GM23338 (cell line): ENCODE data around the gene NUTM1. TPM values are rescaled to one million over a fixed set of nuclear protein-coding genes. Genes with fewer than 3 reads are reported as not detected.

Experiments
- ATAC-seq: fragments of 200-7000 bp; cut with Tn5 transposase; 3 replicates; pipeline ENCODE4 v1.9.1; 2020
- DNase-seq: peaks from one replicate; pipeline ENCODE4 v3.0.0-alpha.2; 2015; ENCODE audit warnings: low spot score
- H2AFZ ChIP-seq: fragments of 200-600 bp; sonication (generic); 2 replicates; pipeline ENCODE4 v1.8.0; 2016; ENCODE audit warnings: antibody characterized with exemption, mild to moderate bottlenecking, moderate library complexity
- H3F3A ChIP-seq: fragments of 200-600 bp; sonication (generic); replicated peaks from 2 replicates; pipeline ENCODE4 v1.8.0; 2017; ENCODE audit warnings: antibody characterized with exemption, mixed run types, low read depth
- H3K27ac ChIP-seq: fragments of 200-600 bp; sonication (generic); 2 replicates; pipeline ENCODE4 v1.6.1; 2016; ENCODE audit warnings: low read depth
- H3K27me3 ChIP-seq: fragments of 200-600 bp; sonication (generic); 2 replicates; pipeline ENCODE4 v1.8.0; 2016; ENCODE audit warnings: mild to moderate bottlenecking, mixed run types, moderate library complexity; ENCODE audit not compliant: insufficient read depth
- H3K36me3 ChIP-seq: fragments of 200-600 bp; sonication (generic); 2 replicates; pipeline ENCODE4 v1.8.0; 2016; ENCODE audit warnings: mild to moderate bottlenecking; ENCODE audit not compliant: insufficient read depth
- H3K4me1 ChIP-seq: fragments of 200-600 bp; sonication (generic); 2 replicates; pipeline ENCODE4 v1.8.0; 2016; ENCODE audit warnings: mild to moderate bottlenecking, moderate library complexity; ENCODE audit not compliant: insufficient read depth
- H3K4me2 ChIP-seq: fragments of 200-600 bp; sonication (generic); 2 replicates; pipeline ENCODE4 v1.7.1; 2017; ENCODE audit warnings: mixed run types
- H3K4me3 ChIP-seq: fragments of 200-600 bp; sonication (generic); 2 replicates; pipeline ENCODE4 v1.6.1; 2016; ENCODE audit warnings: mixed run types
- H3K79me2 ChIP-seq: fragments of 200-600 bp; sonication (generic); replicated peaks from 2 replicates; pipeline ENCODE4 v1.8.0; 2017; ENCODE audit warnings: mild to moderate bottlenecking; ENCODE audit not compliant: insufficient read depth
- H3K9me2 ChIP-seq: fragments of 200-600 bp; sonication (generic); 2 replicates; pipeline ENCODE4 v1.8.0; 2017; ENCODE audit not compliant: insufficient read depth
- H4K20me1 ChIP-seq: fragments of 200-600 bp; sonication (generic); replicated peaks from 2 replicates; pipeline ENCODE4 v1.8.0; 2017; ENCODE audit warnings: mild to moderate bottlenecking; ENCODE audit not compliant: insufficient read depth
- H3K27ac Mint-ChIP-seq: 2 replicates; pipeline ENCODE4 v1.8.0; 2020; ENCODE audit warnings: inconsistent platforms, mild to moderate bottlenecking, moderate library complexity, mixed read lengths
- H3K27me3 Mint-ChIP-seq: 3 replicates; pipeline ENCODE4 v1.8.0; 2022; ENCODE audit warnings: low read depth, mild to moderate bottlenecking, moderate library complexity, mixed read lengths, inconsistent platforms; ENCODE audit not compliant: insufficient read depth, poor library complexity
- H3K36me3 Mint-ChIP-seq: 3 replicates; pipeline ENCODE4 v1.8.0; 2021; ENCODE audit warnings: low read depth, mild to moderate bottlenecking, inconsistent platforms, moderate library complexity, mixed read lengths
- H3K4me1 Mint-ChIP-seq: 3 replicates; pipeline ENCODE4 v1.8.0; 2020; ENCODE audit warnings: mild to moderate bottlenecking, inconsistent platforms, mixed read lengths
- H3K4me3 Mint-ChIP-seq: 3 replicates; pipeline ENCODE4 v1.8.0; 2021; ENCODE audit warnings: moderate library complexity, mild to moderate bottlenecking, inconsistent platforms, mixed read lengths
- H3K9me3 Mint-ChIP-seq: 3 replicates; pipeline ENCODE4 v1.8.0; 2020; ENCODE audit warnings: moderate library complexity, mild to moderate bottlenecking, inconsistent platforms, mixed read lengths
- EZH2 ChIP-seq: fragments of 200-600 bp; sonication (generic); IDR thresholded peaks from one replicate; pipeline ENCODE4 v1.8.0; 2017; ENCODE audit warnings: antibody characterized with exemption, mild to moderate bottlenecking, low read depth; ENCODE audit not compliant: unreplicated experiment
- ZNF331 ChIP-seq: fragments of 250-450 bp; sonication (Bioruptor Pico); IDR thresholded peaks from 2 replicates; pipeline ENCODE4 v1.5.0; 2020; ENCODE audit warnings: low read depth, mild to moderate bottlenecking, moderate library complexity
- ZNF462 ChIP-seq: fragments of 250-450 bp; sonication (Bioruptor Pico); IDR thresholded peaks from 2 replicates; pipeline ENCODE4 v1.5.0; 2020; ENCODE audit warnings: mild to moderate bottlenecking, moderate library complexity
- polyA plus RNA-seq: library from polyadenylated mRNA; unstranded; fragments of >200 nt; fragmentation: Nextera tagmentation; extraction: Ambion mirVana; gene quantifications from 2 replicates; pipeline ENCODE4 v1.2.1, GENCODE V29; 2016
- total RNA-seq: library from RNA; depleted of rRNA; stranded (reverse); fragments of >200 nt; shearing (Covaris generic); gene quantifications from 2 replicates; pipeline ENCODE4 v1.2.3, GENCODE V29; 2014

Gene NUTM1
- total and polyA plus RNA-seq, 2 experiments from 2014 or later = 0.16 to 1.2 TPM

GRCh38 chr15:34358948-34359347 lies 15.8 kb downstream of the NUTM1 start:
- no peak overlapping the region for H3K4me3 Mint-ChIP-seq
- peaks cover 6% of the 10 kb centered on the region for H3K27me3 Mint-ChIP-seq

More at GRCh38 chr15:34358948-34359347, 15.8 kb downstream of the NUTM1 start:
- Histone ChIP-seq H3K4me3 (no peak overlapping the region), H3K4me1 (0 out of 2 replicates have a peak, but pooled peaks cover 4% of the 10 kb centered on the region), H3K4me2 (no peak overlapping the region), H3K9me2 (no peaks in the 10 kb centered on the region), H3F3A (no peaks in the 10 kb centered on the region), H3K27me3 (no peaks in the 10 kb centered on the region), H2AFZ (no peak overlapping the region), H3K36me3 (peaks cover 18% of the 10 kb centered on the region), H3K79me2 (peaks cover 3% of the 10 kb centered on the region; the same call in 1 of the 2 replicates), H3K27ac (no peak overlapping the region), H4K20me1 (no peaks in the 10 kb centered on the region; the same call in 1 of the 2 replicates)
- ATAC-seq (no peak), DNase-seq (no peak)
- Mint-ChIP-seq H3K36me3 (peaks cover 79% of the 10 kb centered on the region), H3K4me1 (peaks cover 12% of the 10 kb centered on the region), H3K9me3 (no peaks in the 10 kb centered on the region; the same call in 2 of the 3 replicates), H3K27ac (no peak overlapping the region)
- TF ChIP-seq EZH2 (no peak), ZNF462 (no peak), ZNF331 (CRISPR knock-in tag) (no peak)
